HG03354 (cell line): Measurements from ENCODE around the gene TMEM178B.

ENCODE experiments used
- ATAC-seq: cut with Tn5 transposase; IDR thresholded peaks from one replicate; pipeline ENCODE4 v1.9.1; 2021; ENCODE audit warnings: mild to moderate bottlenecking; ENCODE audit not compliant: unreplicated experiment, poor library complexity, severe bottlenecking

TMEM178B gene

DNA sequence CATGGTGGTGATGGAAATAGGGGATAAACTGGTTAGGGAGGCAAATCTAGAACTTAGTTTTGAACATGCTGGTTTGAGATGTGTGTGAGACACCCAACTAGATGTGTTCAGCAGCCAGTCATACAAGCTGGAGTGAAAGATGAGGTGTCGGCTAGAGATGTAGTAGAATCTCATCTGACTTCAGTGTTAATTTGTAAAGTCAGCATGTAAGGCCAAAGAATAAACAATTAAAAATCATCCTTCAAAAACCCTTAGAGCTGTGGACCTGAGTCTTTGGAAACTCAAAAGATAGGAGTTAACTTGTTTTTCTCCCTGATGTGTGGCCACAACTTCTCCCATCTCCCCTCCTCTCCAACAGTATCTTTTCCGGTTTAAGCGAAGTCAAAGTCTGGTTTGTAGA, 454.5 kb downstream of the TMEM178B start:
- no peak for ATAC-seq
